HepG2 (cell line): ENCODE measurements around the gene NCMAP. TPM values are rescaled to one million over a fixed set of nuclear protein-coding genes. Genes with fewer than 3 reads are reported as not detected.

ENCODE experiments used
- CBX1 ChIP-seq: IDR thresholded peaks from one replicate; pipeline ENCODE4 v1.6.1; 2016; ENCODE audit warnings: antibody characterized with exemption, low read depth
- CBX5 ChIP-seq: sonication (generic); formaldehyde crosslinking; IDR thresholded peaks from 2 replicates; pipeline ENCODE4 v1.4.0; 2020; ENCODE audit warnings: missing genetic modification reagents, borderline replicate concordance
- ELF4 ChIP-seq: sonication (generic); formaldehyde crosslinking; IDR thresholded peaks from 2 replicates; pipeline ENCODE4 v1.5.0; 2020; ENCODE audit warnings: missing genetic modification reagents, mild to moderate bottlenecking, moderate library complexity, borderline replicate concordance
- FOSL1 ChIP-seq: sonication (generic); formaldehyde crosslinking; IDR thresholded peaks from 2 replicates; pipeline ENCODE4 v1.9.0; 2021; ENCODE audit warnings: missing genetic modification reagents, borderline replicate concordance
- GTF3A ChIP-seq: sonication (generic); formaldehyde crosslinking; conservative IDR thresholded peaks from 2 replicates; pipeline ENCODE4 v1.4.0; 2020; ENCODE audit warnings: mild to moderate bottlenecking, missing genetic modification reagents
- HIVEP1 ChIP-seq: sonication (generic); formaldehyde crosslinking; IDR thresholded peaks from 2 replicates; pipeline ENCODE4 v1.4.0; 2020; ENCODE audit warnings: mild to moderate bottlenecking, missing genetic modification reagents
- KDM1A ChIP-seq: IDR thresholded peaks from 2 replicates; pipeline ENCODE4 v1.6.1; 2016; ENCODE audit warnings: missing compliant biosample characterization
- POLR2A ChIP-seq, 2 experiments: IDR thresholded peaks; 2 replicates each; pipeline ENCODE4 v1.6.1; 2011; ENCODE audit warnings: low read depth in 2 of 2, low read length in 2 of 2, mild to moderate bottlenecking in 1 of 2, moderate library complexity in 1 of 2; ENCODE audit not compliant: insufficient read depth in 1 of 2
- RBFOX2 ChIP-seq: fragments of 200-400 bp; formaldehyde crosslinking; IDR thresholded peaks from 2 replicates; pipeline ENCODE4 v1.6.1; 2017; ENCODE audit warnings: low read depth, mild to moderate bottlenecking, low read length
- REPIN1 ChIP-seq: sonication (generic); formaldehyde crosslinking; IDR thresholded peaks from 2 replicates; pipeline ENCODE4 v1.8.0; 2022; ENCODE audit warnings: missing genetic modification reagents, low read depth, mild to moderate bottlenecking, borderline replicate concordance
- SMARCE1 ChIP-seq: fragments of 450-650 bp; IDR thresholded peaks from 2 replicates; pipeline ENCODE4 v1.6.1; 2017; ENCODE audit warnings: borderline replicate concordance
- TGIF2 ChIP-seq: IDR thresholded peaks from 2 replicates; pipeline ENCODE4 v1.6.1; 2016; ENCODE audit warnings: control low read depth, missing compliant biosample characterization
- THAP8 ChIP-seq: sonication (generic); formaldehyde crosslinking; IDR thresholded peaks from 2 replicates; pipeline ENCODE4 v1.5.1; 2020; ENCODE audit warnings: missing genetic modification reagents, mild to moderate bottlenecking, borderline replicate concordance
- ZNF383 ChIP-seq: sonication (generic); formaldehyde crosslinking; IDR thresholded peaks from 2 replicates; pipeline ENCODE4 v1.4.0; 2020; ENCODE audit warnings: missing genetic modification reagents, mild to moderate bottlenecking, borderline replicate concordance
- ZNF44 ChIP-seq: sonication (generic); formaldehyde crosslinking; IDR thresholded peaks from 2 replicates; pipeline ENCODE4 v1.5.1; 2020; ENCODE audit warnings: mild to moderate bottlenecking, missing genetic modification reagents
- ZNF562 ChIP-seq: sonication (generic); formaldehyde crosslinking; IDR thresholded peaks from 2 replicates; pipeline ENCODE4 v1.8.0; 2022; ENCODE audit warnings: missing genetic modification reagents, borderline replicate concordance
- ZNF576 ChIP-seq: sonication (generic); formaldehyde crosslinking; IDR thresholded peaks from 2 replicates; pipeline ENCODE4 v1.4.0; 2020; ENCODE audit warnings: mild to moderate bottlenecking, missing genetic modification reagents
- ZNF577 ChIP-seq: sonication (generic); formaldehyde crosslinking; IDR thresholded peaks from 2 replicates; pipeline ENCODE4 v1.4.0; 2020; ENCODE audit warnings: mild to moderate bottlenecking, low read depth, missing genetic modification reagents, borderline replicate concordance
- ZNF639 ChIP-seq: conservative IDR thresholded peaks from 2 replicates; pipeline ENCODE4 v1.6.1; 2018; ENCODE audit warnings: missing genetic modification reagents
- ZNF660 ChIP-seq: sonication (generic); formaldehyde crosslinking; IDR thresholded peaks from 2 replicates; pipeline ENCODE4 v1.5.1; 2020; ENCODE audit warnings: mild to moderate bottlenecking, low read depth, missing genetic modification reagents, borderline replicate concordance
- ZNF772 ChIP-seq: sonication (generic); formaldehyde crosslinking; IDR thresholded peaks from 2 replicates; pipeline ENCODE4 v1.5.0; 2020; ENCODE audit warnings: mild to moderate bottlenecking, missing genetic modification reagents
- polyA plus RNA-seq, 8 experiments: library from polyadenylated mRNA; depleted of rRNA in 3 of 8; stranded (reverse) in 7 of 8; unstranded in 1 of 8; fragments of >200 nt; fragmentation: Illumina TruSeq in 4 of 8; extraction: Trizol in 4 of 8; gene quantifications; 2 replicates each; pipeline versions ENCODE4 v1.2.1 to v1.2.3, GENCODE V29; 2011 to 2016; ENCODE audit warnings: low read depth in 4 of 8, missing spikeins in 1 of 8, mixed read lengths in 1 of 8; ENCODE audit not compliant: insufficient read depth in 1 of 8
- total RNA-seq, 5 experiments: library from RNA; depleted of rRNA; stranded (reverse); fragments of >200 nt; fragmentation: Illumina TruSeq; extraction: Trizol; gene quantifications; 2 replicates each; pipeline ENCODE4 v1.2.3, GENCODE V29; 2016; ENCODE audit warnings: low read depth in 1 of 5
- TF ChIP-seq, protein P1 (sequence below): IDR thresholded peaks from 2 replicates; pipeline ENCODE4 v1.6.1; 2016; ENCODE audit warnings: control low read depth
- TF ChIP-seq, protein P2 (sequence below): sonication (generic); formaldehyde crosslinking; IDR thresholded peaks from 2 replicates; pipeline ENCODE4 v1.4.0; 2020; ENCODE audit warnings: missing genetic modification reagents, borderline replicate concordance

The NCMAP gene
- total and polyA plus RNA-seq, 2 of the 13 experiments (the other 11 are each of a cell fraction or from before 2014, with no cell fraction given): 2.7 to 20.0 TPM

DNA sequence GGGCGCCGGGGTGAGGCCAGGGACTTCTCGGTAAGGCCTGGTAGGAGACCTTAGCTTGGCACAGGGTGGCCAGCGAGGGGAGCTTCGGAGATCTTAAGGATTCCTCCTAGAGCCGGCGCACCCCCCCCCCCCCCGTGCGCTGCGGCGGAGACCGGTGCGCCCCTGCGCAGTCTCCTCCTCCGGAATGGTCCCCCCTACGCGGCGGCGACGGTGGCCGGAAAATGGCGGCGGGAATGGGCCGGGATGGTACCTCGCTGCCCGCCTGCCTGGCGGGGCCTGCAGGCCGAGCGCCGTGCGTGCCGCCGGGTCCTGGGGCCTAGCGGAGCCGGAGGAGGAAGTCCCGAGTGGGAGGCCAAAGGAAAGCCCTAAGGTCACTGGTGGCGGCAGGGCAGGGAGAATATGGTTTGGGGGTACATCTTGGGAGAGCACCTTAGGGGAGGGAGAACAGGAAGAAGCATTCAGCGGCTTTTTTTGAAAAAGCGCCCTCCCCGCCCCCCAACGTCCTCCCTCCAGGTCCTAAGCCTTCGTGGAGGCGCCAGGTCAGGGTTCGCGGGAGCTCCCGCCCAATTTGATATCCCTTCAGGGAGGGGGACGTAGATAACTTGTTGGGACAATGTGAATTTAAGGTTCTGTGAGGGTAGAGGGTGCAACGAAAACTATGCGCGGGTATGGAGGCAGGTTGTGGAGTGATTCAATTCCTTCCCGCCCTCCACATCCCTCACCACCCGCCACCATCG is 87.6 kb downstream of the NCMAP start (continued):
- TF ChIP-seq ZNF576 (CRISPR knock-in tag): no peak
- TF ChIP-seq ZNF562 (CRISPR knock-in tag): no peak
- no peak for TF ChIP-seq FOSL1
- no peak for TF ChIP-seq KDM1A (CRISPR knock-in tag)
- no peak for TF ChIP-seq ZNF44
- no peak for TF ChIP-seq REPIN1
- TF ChIP-seq ZNF577 (CRISPR knock-in tag): no peak
- no peak for TF ChIP-seq HIVEP1 (CRISPR knock-in tag)
- TF ChIP-seq, protein P1, sequence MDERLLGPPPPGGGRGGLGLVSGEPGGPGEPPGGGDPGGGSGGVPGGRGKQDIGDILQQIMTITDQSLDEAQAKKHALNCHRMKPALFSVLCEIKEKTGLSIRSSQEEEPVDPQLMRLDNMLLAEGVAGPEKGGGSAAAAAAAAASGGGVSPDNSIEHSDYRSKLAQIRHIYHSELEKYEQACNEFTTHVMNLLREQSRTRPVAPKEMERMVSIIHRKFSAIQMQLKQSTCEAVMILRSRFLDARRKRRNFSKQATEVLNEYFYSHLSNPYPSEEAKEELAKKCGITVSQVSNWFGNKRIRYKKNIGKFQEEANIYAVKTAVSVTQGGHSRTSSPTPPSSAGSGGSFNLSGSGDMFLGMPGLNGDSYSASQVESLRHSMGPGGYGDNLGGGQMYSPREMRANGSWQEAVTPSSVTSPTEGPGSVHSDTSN (CRISPR knock-in tag): no peak
- no peak for TF ChIP-seq GTF3A (CRISPR knock-in tag)
- 0 out of 4 replicates have a peak, but pooled peaks of 1 of the 2 experiments have one; percentile 25 for TF ChIP-seq POLR2A (IDR thresholded peaks at IDR 0.05; ENCODE audit: insufficient read depth in 1 of 2, low read depth in 2 of 2, low read length in 2 of 2)
- TF ChIP-seq, protein P2, sequence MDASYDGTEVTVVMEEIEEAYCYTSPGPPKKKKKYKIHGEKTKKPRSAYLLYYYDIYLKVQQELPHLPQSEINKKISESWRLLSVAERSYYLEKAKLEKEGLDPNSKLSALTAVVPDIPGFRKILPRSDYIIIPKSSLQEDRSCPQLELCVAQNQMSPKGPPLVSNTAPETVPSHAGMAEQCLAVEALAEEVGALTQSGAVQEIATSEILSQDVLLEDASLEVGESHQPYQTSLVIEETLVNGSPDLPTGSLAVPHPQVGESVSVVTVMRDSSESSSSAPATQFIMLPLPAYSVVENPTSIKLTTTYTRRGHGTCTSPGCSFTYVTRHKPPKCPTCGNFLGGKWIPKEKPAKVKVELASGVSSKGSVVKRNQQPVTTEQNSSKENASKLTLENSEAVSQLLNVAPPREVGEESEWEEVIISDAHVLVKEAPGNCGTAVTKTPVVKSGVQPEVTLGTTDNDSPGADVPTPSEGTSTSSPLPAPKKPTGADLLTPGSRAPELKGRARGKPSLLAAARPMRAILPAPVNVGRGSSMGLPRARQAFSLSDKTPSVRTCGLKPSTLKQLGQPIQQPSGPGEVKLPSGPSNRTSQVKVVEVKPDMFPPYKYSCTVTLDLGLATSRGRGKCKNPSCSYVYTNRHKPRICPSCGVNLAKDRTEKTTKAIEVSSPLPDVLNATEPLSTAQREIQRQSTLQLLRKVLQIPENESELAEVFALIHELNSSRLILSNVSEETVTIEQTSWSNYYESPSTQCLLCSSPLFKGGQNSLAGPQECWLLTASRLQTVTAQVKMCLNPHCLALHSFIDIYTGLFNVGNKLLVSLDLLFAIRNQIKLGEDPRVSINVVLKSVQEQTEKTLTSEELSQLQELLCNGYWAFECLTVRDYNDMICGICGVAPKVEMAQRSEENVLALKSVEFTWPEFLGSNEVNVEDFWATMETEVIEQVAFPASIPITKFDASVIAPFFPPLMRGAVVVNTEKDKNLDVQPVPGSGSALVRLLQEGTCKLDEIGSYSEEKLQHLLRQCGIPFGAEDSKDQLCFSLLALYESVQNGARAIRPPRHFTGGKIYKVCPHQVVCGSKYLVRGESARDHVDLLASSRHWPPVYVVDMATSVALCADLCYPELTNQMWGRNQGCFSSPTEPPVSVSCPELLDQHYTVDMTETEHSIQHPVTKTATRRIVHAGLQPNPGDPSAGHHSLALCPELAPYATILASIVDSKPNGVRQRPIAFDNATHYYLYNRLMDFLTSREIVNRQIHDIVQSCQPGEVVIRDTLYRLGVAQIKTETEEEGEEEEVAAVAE (CRISPR knock-in tag): no peak
- TF ChIP-seq THAP8 (CRISPR knock-in tag): no peak
- TF ChIP-seq ZNF660 (CRISPR knock-in tag): no peak
- no peak for TF ChIP-seq CBX5 (CRISPR knock-in tag)
- TF ChIP-seq ZNF383 (CRISPR knock-in tag): no peak
- 0 out of 2 replicates have a peak, but pooled peaks have one; percentile 19 for TF ChIP-seq ZNF639
- 0 out of 2 replicates have a peak, but pooled peaks have one; percentile 26 for TF ChIP-seq ZNF772 (CRISPR knock-in tag)
- TF ChIP-seq SMARCE1: no peak
- peak; percentile 76 for TF ChIP-seq RBFOX2
- no peak for TF ChIP-seq ELF4 (CRISPR knock-in tag)
- no peak for TF ChIP-seq CBX1
- no peak for TF ChIP-seq TGIF2 (CRISPR knock-in tag)
